Panc1 (cell line): ENCODE measurements around the gene TANGO6. TPM values are rescaled to one million over a fixed set of nuclear protein-coding genes. Genes with fewer than 3 reads are reported as not detected.

Source experiments
- ATAC-seq: fragments of 200-7000 bp; cut with Tn5 transposase; 2 replicates; pipeline ENCODE4 v1.9.1; 2020; ENCODE audit warnings: mild to moderate bottlenecking, moderate library complexity
- BruUV-seq: library from RNA; stranded (reverse); fragments of 400-500 nt; replicated peaks from 2 replicates; lab custom pipeline; 2021; lab: Mats Ljungman, UMichigan
- CTCF ChIA-PET: fragments of 300-600 bp; sonication (Branson Sonifier 250); formaldehyde crosslinking; loops from one replicate; lab custom pipeline; 2022; ENCODE audit warnings: antibody characterized with exemption; lab: Charles Lee
- POLR2A ChIA-PET: fragments of 300-600 bp; sonication (Branson Sonifier 250); formaldehyde crosslinking; loops from one replicate; lab custom pipeline; 2022; ENCODE audit warnings: antibody characterized with exemption; lab: Charles Lee
- DNase-seq: peaks from one replicate; pipeline ENCODE4 v3.0.0-alpha.2; 2010; ENCODE audit warnings: low read depth, low spot score
- H3K27ac ChIP-seq: 2 replicates; pipeline ENCODE4 v1.5.1; 2011; ENCODE audit warnings: mild to moderate bottlenecking, low read length, inconsistent platforms
- H3K27me3 ChIP-seq: fragments of 200-500 bp; sonication (Bioruptor generic); 2 replicates; pipeline ENCODE4 v1.6.0; 2014; ENCODE audit warnings: low read length, inconsistent platforms; ENCODE audit not compliant: control insufficient read depth, insufficient read depth
- H3K36me3 ChIP-seq: fragments of 200-500 bp; sonication (Bioruptor generic); 2 replicates; pipeline ENCODE4 v1.5.1; 2014; ENCODE audit warnings: inconsistent platforms, mild to moderate bottlenecking, low read length, moderate library complexity; ENCODE audit not compliant: control insufficient read depth, insufficient read depth
- H3K4me1 ChIP-seq: 2 replicates; pipeline ENCODE4 v1.5.1; 2011; ENCODE audit warnings: inconsistent platforms, mild to moderate bottlenecking, low read length, moderate library complexity; ENCODE audit not compliant: control insufficient read depth, insufficient read depth
- H3K4me3 ChIP-seq, 2 experiments: 2 replicates each; pipeline ENCODE4 v1.5.1; 2011 to 2012; ENCODE audit warnings: low read depth in 2 of 2, low read length in 2 of 2, mild to moderate bottlenecking in 2 of 2, inconsistent platforms in 1 of 2, moderate library complexity in 1 of 2
- H3K9me3 ChIP-seq: fragments of 200-500 bp; sonication (Bioruptor generic); 2 replicates; pipeline ENCODE4 v1.5.1; 2014; ENCODE audit warnings: low read depth, mild to moderate bottlenecking, inconsistent platforms, low read length, moderate library complexity; ENCODE audit not compliant: control insufficient read depth, insufficient read depth
- CTCF ChIP-seq: fragments of 450-650 bp; IDR thresholded peaks from 2 replicates; pipeline ENCODE4 v1.5.1; 2017; ENCODE audit warnings: mild to moderate bottlenecking
- POLR2AphosphoS5 ChIP-seq: IDR thresholded peaks from 2 replicates; pipeline ENCODE4 v1.6.1; 2012; ENCODE audit warnings: mild to moderate bottlenecking, low read depth, low read length, moderate library complexity
- REST ChIP-seq, 2 experiments: IDR thresholded peaks; 2 replicates each; pipeline ENCODE4 v1.6.1; 2011 to 2012; ENCODE audit warnings: low read depth in 2 of 2, control low read depth in 1 of 2, low read length in 1 of 2, mild to moderate bottlenecking in 1 of 2, moderate library complexity in 1 of 2; ENCODE audit not compliant: insufficient read depth in 1 of 2
- SIN3A ChIP-seq: IDR thresholded peaks from 2 replicates; pipeline ENCODE4 v1.6.1; 2012; ENCODE audit warnings: low read depth, mild to moderate bottlenecking, low read length, moderate library complexity, borderline replicate concordance; ENCODE audit not compliant: insufficient read depth
- TCF7L2 ChIP-seq: IDR thresholded peaks from 2 replicates; pipeline ENCODE4 v1.6.1; 2011; ENCODE audit warnings: mild to moderate bottlenecking, low read depth, low read length, inconsistent platforms
- in situ Hi-C: cut with HindIII; loops from 2 replicates; pipeline ENCODE4 v1.10.0; 2016; ENCODE audit warnings: low sequenced_read_pairs, low pct_unique_long_range_greater_than_20kb
- intact Hi-C: fragments of 100-400 bp; cut with micrococcal nuclease; formaldehyde crosslinking; loops from one replicate; pipeline ENCODE4 v1.10.0; 2022; ENCODE audit not compliant: unreplicated experiment
- total RNA-seq: library from RNA; stranded (reverse); gene quantifications from one replicate; pipeline ENCODE4 v1.2.1, GENCODE V29; 2021; ENCODE audit not compliant: unreplicated experiment

Gene TANGO6
- total RNA-seq, 1 experiment from 2014 or later, result 11.0 TPM

- no peaks in the 10 kb centered on the region; the same call in 1 of the 2 replicates for H3K36me3 ChIP-seq
- H3K9me3 ChIP-seq, result no peaks in the 10 kb centered on the region
- TF ChIP-seq TCF7L2 (no peak), CTCF (no peak), POLR2AphosphoS5 (no peak), SIN3A (no peak), REST (IDR thresholded peaks at IDR 0.05; ENCODE audit: insufficient read depth in 1 of 2, low read depth in 2 of 2, low read length in 1 of 2) (no peak)
- no peak overlapping the region for H3K27ac ChIP-seq
- ChIA-PET POLR2A (no interaction called here), CTCF (no interaction called here)
- no peak for DNase-seq
- BruUV-seq, result no TSS peak
- H3K27me3 ChIP-seq, result no peaks in the 10 kb centered on the region
- no peak overlapping the region for H3K4me3 ChIP-seq
- intact Hi-C loops, result no loop called here
- no peak for ATAC-seq
- no peaks in the 10 kb centered on the region for H3K4me1 ChIP-seq
- in situ Hi-C loops, result no loop called here
Observed at GRCh38 chr16:68934402-68934801, 91.1 kb downstream of the TANGO6 start.

- H3K4me1 ChIP-seq, result no peaks in the 10 kb centered on the region
- no peaks in the 10 kb centered on the region for H3K9me3 ChIP-seq
- H3K36me3 ChIP-seq, result no peaks in the 10 kb centered on the region; the same call in 1 of the 2 replicates
- in situ Hi-C loops, result no loop called here
- H3K27me3 ChIP-seq, result no peaks in the 10 kb centered on the region
- H3K4me3 ChIP-seq, result no peak overlapping the region
- H3K27ac ChIP-seq, result no peak overlapping the region
- no peak for ATAC-seq
- CTCF ChIA-PET, result no interaction called here
- TF ChIP-seq POLR2AphosphoS5 (no peak), REST (IDR thresholded peaks at IDR 0.05; ENCODE audit: insufficient read depth in 1 of 2, low read depth in 2 of 2, low read length in 1 of 2) (no peak), SIN3A (no peak), CTCF (no peak), TCF7L2 (no peak)
- DNase-seq, result no peak
- POLR2A ChIA-PET, result interaction anchor here (0.6 kb wide), 1 partner anchor 12 kb away, joined by 15 read pairs; no protein-coding TSS in a partner anchor
- intact Hi-C loops, result no loop called here
- no TSS peak for BruUV-seq
Observed at GRCh38 chr16:68935008-68935407, 91.7 kb downstream of the TANGO6 start.
